Measurements from ENCODE around the gene CRHR1. TPM values are rescaled to one million over a fixed set of nuclear protein-coding genes. Genes with fewer than 3 reads are reported as not detected.
A peak's percentile ranks its signal among the peaks of the same experiment; 100 is the strongest.

The CRHR1 gene
- total RNA-seq, 1 experiment from 2014 or later = 0.15 TPM

DNA sequence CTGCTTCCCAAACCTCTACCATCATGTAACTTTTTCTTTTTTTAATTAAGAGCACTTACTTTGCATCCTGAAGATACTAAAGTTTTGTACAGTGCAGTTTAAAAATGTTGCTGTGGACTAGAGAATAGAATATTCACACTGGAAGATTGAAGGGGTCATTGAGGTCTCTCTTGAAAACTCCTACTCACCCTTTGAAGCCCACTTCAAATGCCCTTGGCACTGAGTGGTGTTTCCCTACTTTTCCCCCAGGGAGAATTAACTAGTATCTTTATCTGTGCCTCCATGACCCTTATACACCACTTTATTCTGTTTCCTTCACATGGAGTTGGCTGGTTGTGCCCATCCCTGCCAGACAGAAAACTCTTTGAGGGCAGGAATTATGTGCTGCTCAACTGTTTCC is 19.6 kb upstream of the CRHR1 start:
- ATAC-seq (no peak), DNase-seq (ENCODE audit: low read depth, low spot score) (no peak)
- Histone ChIP-seq H3K4me1 (ENCODE audit: control insufficient read depth, insufficient read depth, low read length) (no peaks in the 10 kb centered on the region), H3K9me3 (ENCODE audit: control insufficient read depth, insufficient read depth, low read depth, low read length) (no peaks in the 10 kb centered on the region), H3K27ac (ENCODE audit: low read length) (no peak overlapping the region), H3K27me3 (ENCODE audit: control insufficient read depth, insufficient read depth, low read length) (no peaks in the 10 kb centered on the region), H3K4me3 (ENCODE audit: low read depth in 2 of 2, low read length in 2 of 2) (no peak overlapping the region), H3K36me3 (ENCODE audit: control insufficient read depth, insufficient read depth, low read length) (no peaks in the 10 kb centered on the region)
- no peak for TF ChIP-seq CTCF (IDR thresholded peaks at IDR 0.05)
- no peak for TF ChIP-seq SIN3A (IDR thresholded peaks at IDR 0.05; ENCODE audit: borderline replicate concordance, insufficient read depth, low read depth, low read length)
- no peak for TF ChIP-seq POLR2AphosphoS5 (IDR thresholded peaks at IDR 0.05; ENCODE audit: low read depth, low read length)
- intact Hi-C loops (cut with micrococcal nuclease; ENCODE audit: unreplicated experiment) (no loop called here), in situ Hi-C loops (cut with HindIII; ENCODE audit: low pct_unique_long_range_greater_than_20kb, low sequenced_read_pairs) (no loop called here)
- no TSS peak for BruUV-seq (replicated peaks)
- CTCF ChIA-PET = no interaction called here
- POLR2A ChIA-PET = no interaction called here

GRCh38 chr17:45768000-45768399 is 16.1 kb upstream of the CRHR1 start:
- CTCF ChIA-PET = no interaction called here
- H3K27ac ChIP-seq (ENCODE audit: low read length) = no peak overlapping the region
- DNase-seq (ENCODE audit: low read depth, low spot score) (no peak), ATAC-seq (no peak)
- POLR2A ChIA-PET = no interaction called here
- no peak overlapping the region for H3K4me3 ChIP-seq (ENCODE audit: low read depth in 2 of 2, low read length in 2 of 2)
- no peaks in the 10 kb centered on the region for H3K4me1 ChIP-seq (ENCODE audit: control insufficient read depth, insufficient read depth, low read length)
- H3K36me3 ChIP-seq (ENCODE audit: control insufficient read depth, insufficient read depth, low read length) = no peaks in the 10 kb centered on the region
- in situ Hi-C loops (cut with HindIII; ENCODE audit: low pct_unique_long_range_greater_than_20kb, low sequenced_read_pairs) (no loop called here), intact Hi-C loops (cut with micrococcal nuclease; ENCODE audit: unreplicated experiment) (no loop called here)
- no peaks in the 10 kb centered on the region for H3K9me3 ChIP-seq (ENCODE audit: control insufficient read depth, insufficient read depth, low read depth, low read length)
- TF ChIP-seq TCF7L2 (IDR thresholded peaks at IDR 0.05; ENCODE audit: low read depth, low read length) (no peak), REST (IDR thresholded peaks at IDR 0.05; ENCODE audit: insufficient read depth in 1 of 2, low read depth in 2 of 2, low read length in 1 of 2) (peak; percentile 62 to 78)
- H3K27me3 ChIP-seq (ENCODE audit: control insufficient read depth, insufficient read depth, low read length) = no peaks in the 10 kb centered on the region
- BruUV-seq (replicated peaks) = no TSS peak

DNA sequence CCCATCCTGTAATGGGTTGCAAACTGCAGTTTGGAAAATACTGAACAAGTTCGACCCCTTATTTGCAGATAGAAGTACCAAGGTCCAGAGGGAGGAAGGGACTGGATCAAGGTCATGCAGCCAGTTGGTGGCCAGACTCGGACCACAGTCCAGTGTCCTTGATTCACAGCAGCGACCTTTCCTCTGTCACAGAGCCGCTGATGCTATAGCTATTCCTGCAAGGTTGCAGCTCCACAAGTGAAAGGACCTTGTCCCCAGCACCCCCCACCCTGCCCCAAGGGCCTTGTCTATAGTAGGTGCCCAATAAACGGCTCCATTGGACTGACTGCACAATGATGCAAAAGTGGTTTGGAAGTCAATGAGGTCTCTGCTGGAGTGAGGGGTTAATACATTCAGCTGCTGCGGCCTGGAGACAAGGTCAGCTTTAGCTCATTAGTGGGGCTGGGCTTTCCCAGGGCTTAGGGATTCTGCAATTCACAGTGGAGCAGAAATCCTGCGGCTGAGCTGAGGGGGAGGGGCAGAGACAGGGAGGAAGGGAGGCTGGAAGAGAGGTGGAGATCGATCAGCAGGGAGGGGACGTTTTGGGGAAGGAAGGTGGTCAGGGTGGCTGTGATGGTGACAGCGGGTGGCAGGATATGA is 13.4 kb upstream of the CRHR1 start:
- ATAC-seq (no peak), DNase-seq (ENCODE audit: low read depth, low spot score) (no peak)
- H3K27ac ChIP-seq (ENCODE audit: low read length) = no peak overlapping the region
- in situ Hi-C loops (cut with HindIII; ENCODE audit: low pct_unique_long_range_greater_than_20kb, low sequenced_read_pairs) = no loop called here
- BruUV-seq (replicated peaks) = no TSS peak
- no peaks in the 10 kb centered on the region for H3K4me1 ChIP-seq (ENCODE audit: control insufficient read depth, insufficient read depth, low read length)
- POLR2A ChIA-PET = interaction anchor here (0.6 kb wide), 2 partner anchors 38 to 251 kb away, joined by 3 to 5 read pairs; no protein-coding TSS in a partner anchor
- H3K27me3 ChIP-seq (ENCODE audit: control insufficient read depth, insufficient read depth, low read length) = no peaks in the 10 kb centered on the region
- H3K9me3 ChIP-seq (ENCODE audit: control insufficient read depth, insufficient read depth, low read depth, low read length) = no peaks in the 10 kb centered on the region
- intact Hi-C loops (cut with micrococcal nuclease; ENCODE audit: unreplicated experiment) = no loop called here
- TF ChIP-seq TCF7L2 (IDR thresholded peaks at IDR 0.05; ENCODE audit: low read depth, low read length) = no peak
- TF ChIP-seq POLR2AphosphoS5 (IDR thresholded peaks at IDR 0.05; ENCODE audit: low read depth, low read length) = no peak
- TF ChIP-seq CTCF (IDR thresholded peaks at IDR 0.05) = no peak
- TF ChIP-seq SIN3A (IDR thresholded peaks at IDR 0.05; ENCODE audit: borderline replicate concordance, insufficient read depth, low read depth, low read length) = no peak
- no peak for TF ChIP-seq REST (IDR thresholded peaks at IDR 0.05; ENCODE audit: insufficient read depth in 1 of 2, low read depth in 2 of 2, low read length in 1 of 2)
- H3K36me3 ChIP-seq (ENCODE audit: control insufficient read depth, insufficient read depth, low read length) = no peaks in the 10 kb centered on the region
- CTCF ChIA-PET = no interaction called here
- H3K4me3 ChIP-seq (ENCODE audit: low read depth in 2 of 2, low read length in 2 of 2) = no peak overlapping the region

Measured in Panc1 (cell line).